Head of caudate nucleus (tissue), 42 donors: ENCODE measurements around the gene ANKRD40CL.
A peak's percentile ranks its signal among the peaks of the same experiment; 100 is the strongest.

Source experiments
- DNase-seq, 42 donors: peaks; one replicate each; pipeline versions ENCODE4 v3.0.0 to v3.0.0-alpha.2; 2020 to 2021; ENCODE audit warnings: mixed read lengths in 7 of 42
- intact Hi-C: fragments of 100-400 bp; cut with DNase I; formaldehyde crosslinking; loops from one replicate; pipeline ENCODE4 v1.15.0; 2022

Gene ANKRD40CL

DNA sequence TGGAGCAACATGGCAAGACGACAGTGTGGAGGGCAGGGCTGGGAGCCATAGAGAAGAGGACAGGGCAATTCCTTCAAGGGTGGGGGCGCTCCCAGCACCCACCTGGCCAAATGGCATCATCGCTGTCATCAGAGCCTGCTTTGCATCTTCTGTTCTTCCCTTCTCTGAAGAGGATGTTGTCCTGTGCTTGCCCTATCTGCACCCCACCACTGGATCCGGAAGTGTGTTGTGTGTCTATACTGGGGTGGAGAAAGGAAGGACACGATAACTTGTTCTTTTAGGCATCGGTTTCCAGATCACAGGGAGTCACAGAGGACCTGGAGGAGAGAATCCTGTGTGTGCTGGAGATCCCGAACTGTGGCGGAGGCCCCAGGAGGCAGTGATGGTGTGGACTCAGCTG, 25.7 kb upstream of the ANKRD40CL start:
- intact Hi-C loops: no loop called here
- DNase-seq: no peak

DNA sequence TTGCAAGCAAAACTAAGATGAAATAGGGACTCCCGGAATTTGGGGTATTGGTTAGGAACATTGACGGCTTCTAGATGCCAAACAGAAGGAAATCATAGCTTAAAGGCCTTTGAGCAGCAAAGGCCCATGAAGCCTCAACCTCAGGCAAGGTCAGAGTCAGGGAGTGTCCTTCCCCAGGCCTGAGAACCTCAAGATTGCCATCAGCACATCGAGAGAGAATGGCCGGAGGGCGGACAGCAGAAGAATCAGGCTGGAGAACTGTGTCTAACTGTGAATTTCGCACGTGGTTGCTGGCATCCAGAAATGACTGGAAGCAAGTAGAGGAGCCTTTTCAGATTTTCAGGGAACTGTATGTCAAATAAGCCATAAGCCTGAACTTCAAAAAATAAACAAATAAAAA, 24.8 kb upstream of the ANKRD40CL start:
- intact Hi-C loops: no loop called here
- no peak for DNase-seq

DNA sequence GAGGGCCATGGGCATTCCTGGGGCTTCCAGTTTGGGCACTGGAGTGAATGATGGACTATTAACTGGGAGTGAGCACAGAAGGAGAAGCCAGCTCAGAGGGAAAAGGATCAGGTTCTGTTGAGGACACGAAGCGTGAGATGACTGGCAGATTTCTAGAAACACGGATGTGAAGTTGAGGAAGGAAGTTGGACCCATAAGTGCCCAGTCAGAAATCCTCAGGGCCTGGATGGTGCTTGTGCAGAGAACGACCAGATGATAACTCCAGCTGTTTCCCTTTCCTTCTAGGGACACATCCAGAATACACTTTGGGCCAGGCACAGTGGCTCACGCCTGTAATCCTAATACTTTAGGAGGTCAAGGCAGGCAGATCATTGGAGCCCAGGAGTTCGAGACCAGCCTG, 23.3 kb upstream of the ANKRD40CL start:
- intact Hi-C loops: no loop called here
- no peak for DNase-seq

DNA sequence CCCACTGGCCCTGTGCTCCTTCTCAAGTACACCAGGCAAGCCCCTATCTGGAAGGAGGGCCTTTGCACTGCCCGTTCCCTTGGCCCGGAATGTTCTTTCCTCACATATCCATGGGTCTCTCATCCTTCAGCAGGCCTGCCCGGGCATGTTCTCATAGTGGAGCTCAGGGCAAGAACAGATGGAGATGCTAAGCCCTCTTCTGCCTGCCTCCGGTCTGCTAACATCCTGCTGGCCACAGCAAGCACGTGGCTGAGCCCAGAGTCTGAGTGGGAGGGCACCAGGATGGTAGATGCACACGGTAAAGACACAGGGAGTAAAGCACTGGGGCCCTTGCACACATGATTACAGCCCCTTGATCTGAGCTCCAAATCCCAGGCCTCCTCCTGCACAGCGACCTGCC, 19.8 kb upstream of the ANKRD40CL start:
- intact Hi-C loops: loop anchor here (10.0 kb wide), 1 partner anchor 168 kb away; no protein-coding TSS in a partner anchor
- no peak for DNase-seq

DNA sequence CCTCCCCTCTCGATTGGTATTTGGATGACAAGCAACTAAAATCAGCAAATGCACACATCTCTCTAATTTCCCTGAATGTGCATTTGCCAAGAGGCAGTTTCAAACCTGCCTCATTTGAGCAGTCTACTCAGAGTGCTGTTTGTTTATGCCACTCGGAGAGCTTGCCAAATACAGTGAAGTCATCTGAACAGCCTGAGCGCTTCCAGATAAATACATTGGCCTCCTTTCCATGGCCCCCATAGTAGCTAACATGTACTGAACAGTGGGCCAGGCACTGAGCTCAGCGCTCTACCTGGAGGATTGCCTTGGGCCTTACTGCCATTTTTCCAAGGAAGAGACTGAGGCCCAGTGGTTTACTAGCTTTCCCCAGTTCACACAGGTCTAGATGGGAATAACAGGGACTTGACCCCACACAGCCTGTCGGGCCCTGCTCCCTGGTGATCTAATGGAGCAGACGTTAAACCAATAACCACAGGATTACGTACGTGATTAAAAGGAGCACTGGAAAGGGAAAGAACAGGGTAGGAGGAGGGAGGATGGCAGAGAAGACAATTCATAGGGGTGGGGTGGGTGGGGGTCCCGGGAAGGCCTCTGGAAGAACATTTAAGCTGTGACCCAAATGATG, 18.7 kb upstream of the ANKRD40CL start:
- intact Hi-C loops: loop anchor here (2.0 to 10.0 kb wide), 2 partner anchors 57 to 169 kb away; no protein-coding TSS in a partner anchor
- peak in 23 of 42 donors; percentile 9 to 74 (median 35) for DNase-seq

DNA sequence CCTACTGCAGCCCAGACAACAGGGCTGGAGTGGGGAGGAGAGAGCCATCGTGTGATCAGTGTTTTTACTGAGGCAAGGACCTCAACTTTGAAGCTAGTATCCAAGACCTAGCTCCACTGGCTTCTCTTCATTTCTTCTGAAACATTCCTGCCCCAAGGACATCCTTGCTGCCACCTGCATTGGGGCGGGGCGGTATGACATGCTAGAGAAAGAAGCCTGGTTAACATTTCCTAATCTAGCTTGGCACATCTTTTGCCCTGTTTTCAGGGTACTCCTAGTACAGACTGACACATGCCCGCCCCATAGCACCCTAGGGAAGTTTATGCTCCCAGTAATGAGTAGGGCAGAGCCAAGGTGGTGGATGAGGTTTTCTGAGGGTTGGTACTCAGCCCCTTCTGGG, 17.8 kb upstream of the ANKRD40CL start:
- no peak for DNase-seq
- intact Hi-C loops: loop anchor here (2.0 to 10.0 kb wide), 2 partner anchors 58 to 170 kb away; no protein-coding TSS in a partner anchor

DNA sequence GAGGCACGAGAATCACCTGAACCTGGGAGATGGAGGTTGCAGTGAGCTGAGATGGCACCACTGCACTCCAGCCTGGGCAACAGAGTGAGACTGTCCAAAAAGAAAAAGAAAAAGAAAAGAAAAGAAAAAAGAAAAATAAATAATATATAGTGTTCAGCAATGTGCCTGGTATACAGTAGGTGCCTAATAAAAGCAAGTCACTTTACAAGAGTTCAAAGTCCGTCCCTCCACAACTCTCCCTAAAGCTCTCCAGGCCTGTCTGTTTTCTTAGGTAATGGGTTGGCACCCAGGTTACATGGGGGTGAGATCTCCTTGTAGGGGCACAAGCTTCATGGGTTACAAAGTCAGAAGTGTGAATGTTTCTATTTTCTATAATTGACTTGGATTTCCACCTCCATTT, 16.6 kb upstream of the ANKRD40CL start:
- no peak for DNase-seq
- intact Hi-C loops: loop anchor here (2.0 to 10.0 kb wide), 2 partner anchors 59 to 171 kb away; no protein-coding TSS in a partner anchor

DNA sequence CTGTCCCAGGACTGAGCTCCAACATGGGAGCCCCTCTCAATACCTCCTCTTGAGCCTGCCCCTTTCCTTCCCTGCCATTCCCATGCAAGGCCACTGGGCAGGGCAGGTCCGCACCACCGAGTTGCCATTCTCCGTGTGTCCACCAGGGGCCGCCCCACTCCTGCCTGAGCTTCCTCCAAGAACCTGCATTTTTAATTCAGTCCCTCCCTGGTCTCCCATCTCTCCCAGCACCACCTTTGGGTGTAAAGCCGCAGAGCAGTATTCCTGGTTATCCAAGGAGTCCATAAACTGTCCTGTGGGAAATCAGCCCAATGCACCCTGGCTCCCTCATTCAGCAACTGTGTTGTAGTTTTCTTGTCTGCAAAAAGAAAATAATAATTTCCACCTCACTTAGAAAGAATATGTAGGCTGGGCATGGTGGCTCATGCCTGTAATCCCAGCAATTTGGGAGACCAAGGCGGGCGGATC, 15.9 kb upstream of the ANKRD40CL start:
- peak; percentile 63 to 97 (median 91) for DNase-seq
- intact Hi-C loops: loop anchor here (10.0 kb wide), 1 partner anchor 172 kb away; no protein-coding TSS in a partner anchor

DNA sequence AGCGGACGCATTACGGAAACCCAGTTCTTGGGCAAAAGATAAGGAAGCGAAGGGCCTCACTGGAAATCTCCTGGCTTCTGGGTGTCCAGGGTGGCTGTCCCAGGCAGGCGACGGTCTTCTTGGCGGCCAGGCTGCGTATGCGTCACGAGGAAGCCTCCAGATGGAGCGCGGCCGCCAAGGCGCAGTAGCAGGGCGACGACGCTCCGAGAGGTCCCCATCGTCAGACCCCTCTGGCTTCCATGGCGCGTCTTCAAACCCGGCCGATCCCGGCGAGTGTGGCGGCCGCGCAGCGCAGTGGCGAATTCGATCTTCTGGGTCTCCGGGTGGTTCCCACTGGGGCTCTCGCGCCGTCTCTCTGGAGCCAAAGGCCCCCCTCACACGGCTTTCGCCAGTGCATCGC, 13.8 kb upstream of the ANKRD40CL start:
- intact Hi-C loops: loop anchor here (10.0 kb wide), 1 partner anchor 174 kb away; no protein-coding TSS in a partner anchor
- peak in 1 of 42 donors; percentile 7 for DNase-seq

DNA sequence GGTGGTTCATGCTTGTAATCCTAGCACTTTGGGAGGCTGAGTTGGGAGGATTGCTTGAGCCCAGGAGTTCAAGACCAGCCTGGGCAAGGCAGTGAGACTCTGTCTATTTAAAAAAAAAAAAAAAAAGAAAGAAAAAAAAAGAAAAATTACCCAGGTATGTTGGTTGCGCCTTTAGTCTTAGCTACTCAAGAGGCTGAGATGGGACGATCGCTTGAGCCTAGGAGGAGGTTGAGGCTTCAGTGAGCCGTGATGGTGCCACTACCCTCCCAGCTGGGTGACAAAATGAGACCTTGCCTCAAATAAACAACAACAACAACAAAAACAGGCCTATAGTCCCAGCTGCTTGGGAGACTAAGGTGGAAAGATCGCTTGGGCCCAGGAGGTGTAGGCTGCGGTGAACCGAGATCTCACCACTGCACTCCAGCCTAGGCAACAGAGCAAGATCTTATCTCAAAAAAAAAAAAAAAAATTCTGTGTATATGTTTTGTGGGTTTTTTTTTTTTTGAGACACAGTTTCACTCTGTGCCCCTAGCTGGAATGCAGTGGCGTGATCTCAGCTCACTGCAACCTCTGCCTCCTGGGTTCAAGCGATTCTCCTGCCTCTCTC, 12.5 kb upstream of the ANKRD40CL start:
- intact Hi-C loops: loop anchor here (10.0 kb wide), 1 partner anchor 175 kb away; no protein-coding TSS in a partner anchor
- DNase-seq: no peak

DNA sequence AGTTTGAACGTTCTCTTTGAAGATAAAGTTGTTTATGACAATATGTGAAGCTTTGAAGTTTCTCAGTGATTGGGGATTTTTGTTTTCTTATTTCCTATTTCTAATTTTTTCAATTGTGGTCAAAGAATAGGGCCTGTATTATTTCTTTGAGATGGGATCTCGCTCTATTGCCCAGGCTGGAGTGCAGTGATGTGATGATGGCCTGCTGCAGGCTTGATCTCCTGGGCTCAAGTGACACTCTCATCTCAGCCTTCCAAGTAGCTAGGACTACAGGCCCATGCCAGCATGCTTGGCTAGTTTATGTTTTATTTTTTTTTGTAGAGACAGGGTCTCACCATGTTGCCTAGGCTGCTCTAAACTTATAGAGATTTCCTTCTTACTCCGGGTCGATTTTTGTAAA, 11.7 kb upstream of the ANKRD40CL start:
- no peak for DNase-seq
- intact Hi-C loops: no loop called here

DNA sequence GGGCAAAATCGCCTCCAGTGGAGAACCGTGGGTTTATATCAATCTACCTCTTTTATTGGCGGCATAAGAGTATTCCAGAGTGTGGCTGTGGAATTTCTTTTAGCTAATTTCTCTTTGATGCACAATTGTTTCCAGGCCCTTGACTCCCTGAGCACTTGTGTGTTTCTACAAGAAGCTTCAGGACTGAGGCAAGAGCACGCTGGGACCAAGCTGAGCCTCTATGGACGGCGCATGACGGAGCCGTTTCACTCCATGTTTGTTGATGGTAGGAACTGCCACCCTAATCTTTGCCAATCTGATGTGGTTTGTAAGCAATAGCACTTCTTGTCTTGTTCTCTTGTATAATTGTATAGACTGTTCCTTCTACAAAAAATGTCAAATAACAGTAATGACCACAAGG, 11.2 kb upstream of the ANKRD40CL start:
- intact Hi-C loops: no loop called here

DNA sequence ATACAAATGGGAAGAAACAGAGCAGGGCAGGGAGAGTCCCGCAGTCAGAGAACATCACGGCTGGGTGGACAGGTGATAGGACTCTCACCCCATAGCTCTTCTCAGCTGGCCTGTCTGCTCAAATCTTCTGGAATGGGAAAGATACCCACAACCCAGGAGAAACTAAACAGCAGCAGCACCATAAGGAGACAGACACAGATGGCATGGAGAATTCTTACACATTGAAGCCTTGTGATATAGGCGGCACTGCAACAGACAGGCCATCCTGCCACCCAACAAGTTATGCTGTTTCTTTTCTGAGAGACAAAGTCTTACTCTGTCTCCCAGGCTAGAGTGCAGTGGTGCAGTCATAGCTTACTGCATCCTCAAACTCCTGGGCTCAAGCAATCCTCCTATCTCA, 8.6 kb upstream of the ANKRD40CL start:
- intact Hi-C loops: no loop called here
- DNase-seq: peak in 1 of 42 donors; percentile 2

More for the DNA sequence above, 11.2 kb upstream of the ANKRD40CL start:
- DNase-seq: no peak

DNA sequence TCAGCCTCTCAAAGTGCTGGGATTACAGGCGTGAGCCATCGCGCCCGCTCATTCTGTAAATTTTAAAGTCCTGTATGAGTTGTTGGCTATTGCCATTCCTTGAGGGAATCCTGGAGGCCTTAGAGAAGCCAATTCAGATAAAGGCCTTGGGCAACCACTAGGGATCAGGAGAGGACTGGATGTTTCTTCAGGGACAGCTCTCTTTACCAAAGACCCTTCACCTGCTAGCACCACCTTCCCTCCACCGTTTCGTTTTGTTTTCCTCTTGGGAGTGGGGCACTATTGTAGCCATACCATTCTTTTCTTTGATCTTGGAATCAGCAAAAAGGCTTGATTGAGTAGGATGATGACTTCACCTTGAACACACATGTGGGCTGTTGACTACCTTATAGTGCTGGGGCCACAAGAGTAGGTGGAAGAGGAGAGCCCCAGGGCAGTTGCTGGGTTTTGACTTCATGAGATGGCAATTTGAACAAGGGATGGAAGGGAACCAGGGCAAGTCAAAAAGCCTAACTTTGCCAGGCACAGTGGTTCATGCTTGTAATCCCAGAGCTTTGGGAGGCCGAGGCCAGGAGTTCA, 7.0 kb upstream of the ANKRD40CL start:
- DNase-seq: peak in 2 of 42 donors; percentile 2 to 3

DNA sequence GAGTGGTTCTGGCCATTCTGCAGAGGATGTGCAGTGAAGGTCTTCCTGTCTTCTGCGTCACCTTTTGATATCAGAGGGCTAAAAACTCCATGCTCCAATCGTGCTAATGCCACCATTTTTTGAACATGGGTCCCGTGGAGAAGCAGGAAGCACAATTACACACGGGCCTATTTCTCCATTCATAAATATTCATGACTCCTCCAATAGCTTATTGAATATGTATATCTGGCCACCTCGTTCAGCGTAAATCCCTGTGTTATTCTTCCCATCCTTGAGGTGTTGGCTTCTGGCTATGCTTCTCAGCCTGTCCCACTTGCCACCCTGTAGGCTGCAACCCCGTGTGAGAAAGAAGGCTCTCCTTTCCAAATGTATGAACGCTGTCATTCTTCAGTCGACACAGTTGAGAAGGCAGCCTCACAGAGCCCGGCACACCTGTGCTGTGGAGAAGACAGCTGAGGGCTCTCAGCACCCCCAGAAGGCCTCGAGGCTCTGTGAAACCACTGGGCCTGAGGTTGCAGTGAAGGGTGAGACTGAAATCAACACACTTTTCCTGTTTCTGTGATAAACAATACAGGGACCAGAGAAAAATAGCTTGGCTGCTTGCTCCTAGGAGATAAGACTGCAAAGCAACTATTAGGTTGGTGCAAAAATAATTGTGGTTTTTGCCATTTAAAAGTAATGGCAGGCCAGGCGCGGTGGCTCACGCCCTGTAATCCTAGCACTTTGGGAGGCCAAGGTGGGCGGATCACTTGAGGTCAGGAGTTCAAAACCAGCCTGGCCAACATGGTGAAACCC, 4.9 kb upstream of the ANKRD40CL start:
- peak in 4 of 42 donors; percentile 3 to 22 (median 12) for DNase-seq
- intact Hi-C loops: no loop called here

More for the DNA sequence above, 7.0 kb upstream of the ANKRD40CL start:
- intact Hi-C loops: no loop called here

DNA sequence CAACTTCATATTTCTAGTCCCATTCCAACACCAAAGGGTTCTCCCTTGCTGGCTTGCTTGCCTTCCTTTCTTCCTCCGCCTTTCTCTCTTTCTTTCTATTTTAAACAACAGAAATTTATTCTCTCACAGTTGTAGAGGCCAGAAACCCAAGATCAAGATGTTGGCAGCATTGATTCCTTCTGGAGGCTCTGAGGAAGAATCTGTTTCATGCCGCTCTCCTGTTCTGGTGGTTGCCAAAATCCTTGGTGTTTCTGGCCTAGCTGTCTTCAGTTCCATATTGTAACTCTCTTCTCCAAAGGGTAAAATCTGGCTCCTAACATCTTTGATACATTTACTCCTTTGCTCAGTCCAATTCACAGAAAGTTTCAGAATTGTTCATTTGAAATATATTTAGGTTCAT, 3.0 kb upstream of the ANKRD40CL start:
- intact Hi-C loops: no loop called here
- peak in 2 of 42 donors; percentile 2 to 17 for DNase-seq

DNA sequence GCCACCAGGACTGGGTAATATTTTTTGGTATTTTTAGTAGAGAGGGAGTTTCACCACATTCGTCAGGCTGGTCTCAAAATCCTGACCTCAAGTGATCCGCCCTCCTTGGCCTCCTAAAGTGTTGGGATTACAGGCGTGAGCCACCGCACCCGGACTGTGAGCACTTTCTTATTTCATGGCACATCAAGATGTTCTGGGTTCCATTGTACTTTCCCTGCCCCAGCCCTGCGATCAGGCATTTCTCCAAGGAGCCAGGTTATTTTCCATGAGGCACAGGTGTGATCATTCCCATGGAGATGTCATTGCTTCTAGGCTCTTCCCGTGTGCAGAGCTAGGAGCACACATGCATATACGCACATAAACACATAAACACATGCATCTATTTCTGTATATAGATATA, 2.6 kb upstream of the ANKRD40CL start:
- intact Hi-C loops: no loop called here
- peak in 2 of 42 donors; percentile 3 to 9 for DNase-seq

DNA sequence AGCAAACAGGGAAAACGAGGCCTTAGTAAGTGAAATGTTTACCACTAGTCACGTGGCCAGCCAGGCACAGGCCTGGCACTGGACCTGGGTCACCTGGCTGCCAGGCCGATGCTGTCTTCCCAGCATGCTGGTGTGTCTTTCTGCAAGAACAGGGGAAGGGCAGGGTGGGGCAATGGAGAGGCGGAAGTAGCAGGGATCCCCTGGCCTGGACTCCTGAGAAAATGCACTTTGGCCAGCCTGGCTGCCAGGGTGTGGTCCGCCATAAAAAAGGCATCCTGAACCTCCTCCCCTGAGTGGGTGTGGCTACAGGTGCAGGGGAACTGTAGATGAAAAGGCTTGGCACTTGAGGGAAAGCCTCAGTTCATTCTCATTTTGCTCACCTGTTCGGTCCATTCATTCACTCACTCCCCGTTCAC, 1.0 kb upstream of the ANKRD40CL start:
- intact Hi-C loops: no loop called here
- peak in 2 of 42 donors; percentile 1 to 31 for DNase-seq

DNA sequence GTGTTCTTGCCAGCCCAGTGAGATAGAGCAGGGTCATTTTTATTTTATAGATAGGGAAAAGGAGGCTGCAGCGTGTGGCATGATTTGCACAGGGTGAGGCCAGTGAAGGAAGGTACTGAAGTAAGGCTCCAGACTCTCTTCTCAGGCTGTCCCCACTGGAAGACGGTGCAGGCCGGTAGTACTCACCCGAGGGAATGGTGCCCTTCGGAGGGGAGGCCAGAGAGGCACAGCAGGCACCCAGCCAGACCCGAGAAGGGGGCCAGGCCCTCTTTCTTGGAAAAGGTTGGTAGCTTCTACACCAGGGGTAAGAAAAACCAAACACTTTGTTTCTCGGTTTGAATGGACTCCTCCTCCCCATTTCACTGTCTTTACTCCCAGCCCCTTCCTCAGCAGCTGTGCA, 288 bp downstream of the ANKRD40CL start:
- peak in 1 of 42 donors; percentile 29 for DNase-seq
- intact Hi-C loops: no loop called here
